HL-60 (cell line): ENCODE measurements around the gene DNAJB6.

ENCODE experiments used
- DNase-seq, 2 experiments: peaks; one replicate each; pipeline ENCODE4 v3.0.0-alpha.2; 2010 to 2020; ENCODE audit warnings: low read depth in 1 of 2, low spot score in 1 of 2
- H3K27ac ChIP-seq: fragments of 250-450 bp; sonication (Bioruptor Pico); replicated peaks from 2 replicates; pipeline ENCODE4 v1.5.1; 2020; ENCODE audit warnings: mild to moderate bottlenecking, moderate library complexity
- H3K27me3 ChIP-seq: fragments of 250-450 bp; sonication (Bioruptor Pico); 2 replicates; pipeline ENCODE4 v1.5.1; 2021; ENCODE audit warnings: mild to moderate bottlenecking, moderate library complexity; ENCODE audit not compliant: insufficient read depth, poor library complexity, severe bottlenecking
- H3K4me3 ChIP-seq: replicated peaks from 2 replicates; pipeline ENCODE4 v1.5.1; 2011; ENCODE audit warnings: mild to moderate bottlenecking, control low read depth, low read length; ENCODE audit not compliant: insufficient read depth
- CTCF ChIP-seq: IDR thresholded peaks from one replicate; pipeline ENCODE4 v1.5.1; 2011; ENCODE audit warnings: low read length, control low read depth, inconsistent platforms; ENCODE audit not compliant: insufficient read depth
- GABPA ChIP-seq: IDR thresholded peaks from 2 replicates; pipeline ENCODE4 v1.6.1; 2012; ENCODE audit warnings: low read depth
- POLR2AphosphoS5 ChIP-seq: IDR thresholded peaks from 2 replicates; pipeline ENCODE4 v1.6.1; 2012; ENCODE audit warnings: low read depth
- REST ChIP-seq: IDR thresholded peaks from 2 replicates; pipeline ENCODE4 v1.6.1; 2012; ENCODE audit warnings: low read depth; ENCODE audit not compliant: insufficient replicate concordance
- SPI1 ChIP-seq: IDR thresholded peaks from 2 replicates; pipeline ENCODE4 v1.6.1; 2012; ENCODE audit warnings: low read depth, mild to moderate bottlenecking, borderline replicate concordance

The DNAJB6 gene

GRCh38 chr7:157391036-157391710 is 54.4 kb downstream of the DNAJB6 start:
- H3K4me3 ChIP-seq: no peak overlapping the region
- TF ChIP-seq REST (no peak), POLR2AphosphoS5 (no peak), GABPA (no peak), SPI1 (no peak), CTCF (no peak)
- DNase-seq: no peak
- H3K27ac ChIP-seq: peak overlapping the region; percentile 46
- H3K27me3 ChIP-seq: no peaks in the 10 kb centered on the region

GRCh38 chr7:157392256-157393037 is 55.6 kb downstream of the DNAJB6 start:
- Histone ChIP-seq H3K4me3 (no peak overlapping the region), H3K27ac (no peak overlapping the region), H3K27me3 (no peaks in the 10 kb centered on the region)
- no peak for DNase-seq
- TF ChIP-seq REST (no peak), GABPA (no peak), CTCF (no peak), SPI1 (no peak), POLR2AphosphoS5 (no peak)

GRCh38 chr7:157394246-157395191 is 57.7 kb downstream of the DNAJB6 start:
- DNase-seq: no peak
- Histone ChIP-seq H3K4me3 (no peak overlapping the region), H3K27ac (no peak overlapping the region), H3K27me3 (no peaks in the 10 kb centered on the region)
- TF ChIP-seq REST (no peak), GABPA (no peak), POLR2AphosphoS5 (no peak), SPI1 (no peak), CTCF (no peak)
